ENCODE data around the gene COPS7B. TPM values are rescaled to one million over a fixed set of nuclear protein-coding genes. Genes with fewer than 3 reads are reported as not detected.
A peak's percentile ranks its signal among the peaks of the same experiment; 100 is the strongest.

COPS7B gene
- total RNA-seq, 1 experiment from 2014 or later: 67.6 TPM

GRCh38 chr2:231820786-231821303, 34.6 kb downstream of the COPS7B start:
- Histone ChIP-seq H4K20me1 (ENCODE audit: insufficient read depth, low read depth, low read length) (no peaks in the 10 kb centered on the region), H3K4me3 (ENCODE audit: low read length) (no peak overlapping the region), H3K4me1 (ENCODE audit: low read length) (no peaks in the 10 kb centered on the region), H3K79me2 (ENCODE audit: low read length) (no peaks in the 10 kb centered on the region), H3K9ac (ENCODE audit: low read length) (no peak overlapping the region), H3K36me3 (ENCODE audit: insufficient read depth, low read length) (no peaks in the 10 kb centered on the region), H3K27me3 (ENCODE audit: low read length) (peaks cover 3% of the 10 kb centered on the region; the same call in 1 of the 2 replicates), H3K9me2 (replicated peaks; ENCODE audit: insufficient read depth, low read length) (no peaks in the 10 kb centered on the region), H3K27ac (ENCODE audit: low read length) (no peak overlapping the region), H2AFZ (ENCODE audit: low read length) (no peak overlapping the region), H3K9me3 (ENCODE audit: low read length) (peaks cover 6% of the 10 kb centered on the region), H3K4me2 (ENCODE audit: low read depth, low read length, poor library complexity, severe bottlenecking) (no peak overlapping the region)
- peak; percentile 24 for DNase-seq

DNA sequence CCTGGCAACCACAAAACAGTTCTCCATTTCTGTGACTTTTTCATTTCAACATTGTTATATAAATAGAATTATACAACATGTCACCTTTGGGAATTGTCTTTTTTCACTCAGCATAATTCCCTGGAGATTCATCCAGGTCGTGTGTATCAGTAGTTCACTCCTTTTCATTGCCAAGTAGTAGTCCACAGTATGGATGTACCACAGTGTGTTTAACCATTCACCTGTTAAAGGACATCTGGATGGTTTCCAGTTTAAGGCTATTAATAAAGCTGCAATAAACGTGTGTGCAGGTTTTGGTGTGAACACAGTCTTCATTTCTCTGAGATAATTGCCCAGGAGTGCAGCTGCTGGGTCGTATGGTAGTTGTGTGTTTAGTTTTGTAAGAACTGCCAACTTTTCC, 35.7 kb downstream of the COPS7B start:
- Histone ChIP-seq H3K4me1 (ENCODE audit: low read length) (no peaks in the 10 kb centered on the region), H3K79me2 (ENCODE audit: low read length) (no peaks in the 10 kb centered on the region), H4K20me1 (ENCODE audit: insufficient read depth, low read depth, low read length) (no peaks in the 10 kb centered on the region), H3K9me2 (replicated peaks; ENCODE audit: insufficient read depth, low read length) (no peaks in the 10 kb centered on the region), H2AFZ (ENCODE audit: low read length) (no peak overlapping the region), H3K36me3 (ENCODE audit: insufficient read depth, low read length) (no peaks in the 10 kb centered on the region), H3K4me3 (ENCODE audit: low read length) (no peak overlapping the region), H3K9ac (ENCODE audit: low read length) (no peak overlapping the region), H3K9me3 (ENCODE audit: low read length) (peaks cover 6% of the 10 kb centered on the region), H3K27ac (ENCODE audit: low read length) (no peak overlapping the region), H3K4me2 (ENCODE audit: low read depth, low read length, poor library complexity, severe bottlenecking) (no peak overlapping the region), H3K27me3 (ENCODE audit: low read length) (peaks cover 3% of the 10 kb centered on the region; the same call in 1 of the 2 replicates)
- peak; percentile 29 for DNase-seq

GRCh38 chr2:231853105-231853504, 66.9 kb downstream of the COPS7B start:
- no peak overlapping the region for H3K4me3 ChIP-seq (ENCODE audit: low read length)
- no peaks in the 10 kb centered on the region for H3K9me3 ChIP-seq (ENCODE audit: low read length)
- no peak overlapping the region for H3K4me2 ChIP-seq (ENCODE audit: low read depth, low read length, poor library complexity, severe bottlenecking)
- H3K27me3 ChIP-seq (ENCODE audit: low read length): no peaks in the 10 kb centered on the region
- H3K9me2 ChIP-seq (replicated peaks; ENCODE audit: insufficient read depth, low read length): no peaks in the 10 kb centered on the region
- DNase-seq: no peak
- H3K36me3 ChIP-seq (ENCODE audit: insufficient read depth, low read length): no peaks in the 10 kb centered on the region
- H3K4me1 ChIP-seq (ENCODE audit: low read length): no peaks in the 10 kb centered on the region
- no peak overlapping the region for H2AFZ ChIP-seq (ENCODE audit: low read length)
- H4K20me1 ChIP-seq (ENCODE audit: insufficient read depth, low read depth, low read length): no peaks in the 10 kb centered on the region
- H3K79me2 ChIP-seq (ENCODE audit: low read length): no peaks in the 10 kb centered on the region
- no peak overlapping the region for H3K9ac ChIP-seq (ENCODE audit: low read length)
- no peak overlapping the region for H3K27ac ChIP-seq (ENCODE audit: low read length)

DNA sequence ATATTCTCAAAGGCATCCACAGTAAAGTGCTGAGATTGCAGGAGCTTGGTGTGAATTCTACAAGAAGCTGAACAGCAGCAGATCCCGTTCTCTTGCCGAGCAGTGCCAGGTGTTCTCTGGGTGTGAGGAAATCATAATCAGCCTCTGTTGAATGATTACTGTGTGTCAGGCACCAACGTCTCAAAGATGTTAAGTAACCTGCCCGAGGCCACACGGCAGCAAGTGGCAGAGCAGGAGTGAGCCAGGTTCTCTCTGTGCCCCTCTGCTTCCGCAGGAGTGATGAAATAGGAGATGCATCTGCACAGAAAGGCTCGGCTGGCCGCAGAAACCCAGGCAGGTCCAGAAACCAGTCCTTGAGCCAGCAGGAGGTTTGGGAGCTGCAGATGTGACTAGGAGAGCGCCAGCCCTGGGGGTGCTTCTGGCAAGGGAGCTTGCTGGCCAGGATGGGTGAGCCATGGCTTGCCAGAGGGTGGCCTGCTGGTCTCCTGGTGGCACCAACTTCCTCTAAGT, 68.4 kb downstream of the COPS7B start:
- no peak overlapping the region for H3K4me2 ChIP-seq (ENCODE audit: low read depth, low read length, poor library complexity, severe bottlenecking)

DNA sequence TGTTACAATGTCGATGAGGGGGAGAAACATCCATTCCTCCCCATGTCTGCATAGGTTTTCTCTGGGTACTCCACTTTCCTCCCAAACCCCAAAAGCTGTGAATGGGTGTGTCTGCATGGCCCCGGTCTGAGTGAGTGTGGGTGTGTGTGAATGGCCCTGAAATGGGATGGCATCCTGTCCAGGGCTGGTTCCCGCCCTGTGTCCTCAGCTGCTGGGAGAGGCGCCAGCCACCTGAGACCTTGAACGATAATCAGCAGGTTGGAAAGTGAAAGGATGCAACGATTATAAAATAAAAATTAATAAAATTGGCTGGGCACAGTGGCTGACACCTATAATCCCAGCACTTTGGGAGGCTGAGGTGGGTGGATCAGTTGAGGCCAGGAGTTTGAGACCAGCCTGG, 70.7 kb downstream of the COPS7B start:
- Histone ChIP-seq H2AFZ (ENCODE audit: low read length) (no peak overlapping the region), H3K27ac (ENCODE audit: low read length) (no peak overlapping the region), H3K4me2 (ENCODE audit: low read depth, low read length, poor library complexity, severe bottlenecking) (no peak overlapping the region), H3K9ac (ENCODE audit: low read length) (no peak overlapping the region), H4K20me1 (ENCODE audit: insufficient read depth, low read depth, low read length) (no peaks in the 10 kb centered on the region), H3K9me2 (replicated peaks; ENCODE audit: insufficient read depth, low read length) (no peaks in the 10 kb centered on the region), H3K4me1 (ENCODE audit: low read length) (no peaks in the 10 kb centered on the region), H3K79me2 (ENCODE audit: low read length) (no peaks in the 10 kb centered on the region), H3K27me3 (ENCODE audit: low read length) (no peaks in the 10 kb centered on the region), H3K36me3 (ENCODE audit: insufficient read depth, low read length) (no peaks in the 10 kb centered on the region), H3K4me3 (ENCODE audit: low read length) (no peak overlapping the region), H3K9me3 (ENCODE audit: low read length) (no peaks in the 10 kb centered on the region)
- DNase-seq: no peak

More for the DNA sequence above, 68.4 kb downstream of the COPS7B start:
- Histone ChIP-seq H3K4me1 (ENCODE audit: low read length) (no peaks in the 10 kb centered on the region), H3K27ac (ENCODE audit: low read length) (no peak overlapping the region), H3K9ac (ENCODE audit: low read length) (no peak overlapping the region), H3K4me3 (ENCODE audit: low read length) (no peak overlapping the region), H2AFZ (ENCODE audit: low read length) (no peak overlapping the region), H3K27me3 (ENCODE audit: low read length) (no peaks in the 10 kb centered on the region), H3K36me3 (ENCODE audit: insufficient read depth, low read length) (no peaks in the 10 kb centered on the region), H3K79me2 (ENCODE audit: low read length) (no peaks in the 10 kb centered on the region), H3K9me3 (ENCODE audit: low read length) (no peaks in the 10 kb centered on the region), H4K20me1 (ENCODE audit: insufficient read depth, low read depth, low read length) (no peaks in the 10 kb centered on the region), H3K9me2 (replicated peaks; ENCODE audit: insufficient read depth, low read length) (no peaks in the 10 kb centered on the region)
- DNase-seq: no peak

Small RNA genes lying within 50 kb of the gene (small RNA-seq; reads per million reads assigned to genes)
- not detected for gene AC073476.4

Other genes starting within 250 kb of the COPS7B start
- gene TEX44, start 193.6 kb upstream of the COPS7B start, total RNA-seq (2014; rRNA removed; shearing (Covaris generic); ENCODE audit: low replicate concordance): not detected in 2 replicates
- 1,532 and 1,657 TPM in 2 replicates for gene PTMA, start 77.9 kb upstream of the COPS7B start, total RNA-seq (2014; rRNA removed; shearing (Covaris generic); ENCODE audit: low replicate concordance)
- gene PDE6D, start 5.2 kb upstream of the COPS7B start, total RNA-seq (2014; rRNA removed; shearing (Covaris generic); ENCODE audit: low replicate concordance): 67.2 and 87.8 TPM in 2 replicates
- not detected in 2 replicates for gene NPPC, start 140.0 kb downstream of the COPS7B start, total RNA-seq (2014; rRNA removed; shearing (Covaris generic); ENCODE audit: low replicate concordance)
- 15.8 and 19.0 TPM in 2 replicates for gene DIS3L2, start 175.3 kb downstream of the COPS7B start, total RNA-seq (2014; rRNA removed; shearing (Covaris generic); ENCODE audit: low replicate concordance)

Measured in Karpas-422 (cell line).